HG02588 (cell line): ENCODE results near the gene TLNRD1.

ENCODE experiments used
- ATAC-seq: cut with Tn5 transposase; IDR thresholded peaks from one replicate; pipeline ENCODE4 v1.9.1; 2021; ENCODE audit warnings: mild to moderate bottlenecking, moderate library complexity; ENCODE audit not compliant: unreplicated experiment

TLNRD1 gene

DNA sequence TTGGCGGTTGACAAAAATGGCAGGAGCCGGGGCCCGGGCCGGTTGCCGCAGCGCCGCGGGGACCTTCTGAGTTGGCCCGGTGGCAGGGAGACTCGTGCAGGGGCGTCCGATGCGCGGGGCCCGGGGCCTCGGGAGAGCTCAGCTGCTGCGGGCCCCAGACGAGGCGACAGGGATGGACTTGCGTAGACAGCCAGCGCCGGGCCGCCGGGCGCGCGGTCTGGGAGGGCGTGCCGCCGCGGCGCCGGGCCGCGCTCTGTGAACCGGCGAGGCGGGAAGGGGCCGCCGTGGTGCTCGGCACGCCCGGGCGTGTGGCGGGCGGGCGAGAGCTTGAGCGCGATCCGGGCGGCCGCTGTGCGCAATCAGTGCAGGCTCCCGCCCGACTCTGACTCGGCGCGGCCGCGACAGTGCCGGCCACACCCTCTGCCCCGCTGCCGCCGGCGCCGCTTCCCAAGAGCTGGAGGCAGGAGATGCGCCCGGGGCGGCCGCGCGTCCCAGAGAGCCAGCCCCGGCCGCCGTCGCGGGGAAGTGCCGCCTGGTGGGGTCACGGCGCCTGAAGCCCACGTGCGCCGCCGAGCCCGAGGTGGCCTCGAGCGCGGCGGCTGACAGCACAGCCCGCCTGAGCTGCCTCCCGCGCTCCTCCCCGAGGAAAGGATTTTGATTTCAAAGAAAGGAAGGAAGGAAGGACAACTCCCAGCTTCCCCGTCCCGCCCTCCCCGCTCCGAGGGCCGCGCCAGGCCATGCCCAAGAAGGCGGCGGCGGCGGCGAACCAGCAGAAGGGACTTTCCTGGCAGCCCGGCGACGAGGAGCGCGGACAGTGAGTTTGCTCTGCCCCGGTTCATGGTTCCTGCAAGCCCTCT is 657 bp downstream of the TLNRD1 start:
- peak; percentile 33 for ATAC-seq

DNA sequence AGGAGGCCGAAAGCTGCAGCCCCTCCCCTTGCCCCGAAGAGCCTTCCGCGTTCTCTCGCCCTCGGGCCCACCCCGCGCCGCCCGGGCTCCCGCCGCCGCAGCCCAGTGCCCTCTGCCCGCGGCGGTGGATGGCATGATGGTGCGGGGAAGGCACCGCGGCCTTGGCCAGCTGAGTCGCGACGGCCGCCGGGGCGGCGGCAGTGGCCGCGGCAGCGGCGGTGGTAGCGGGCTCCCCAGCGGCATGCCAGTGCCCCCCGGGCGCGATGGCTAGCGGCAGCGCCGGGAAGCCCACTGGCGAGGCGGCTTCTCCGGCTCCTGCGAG is 1.2 kb downstream of the TLNRD1 start:
- ATAC-seq: no peak

DNA sequence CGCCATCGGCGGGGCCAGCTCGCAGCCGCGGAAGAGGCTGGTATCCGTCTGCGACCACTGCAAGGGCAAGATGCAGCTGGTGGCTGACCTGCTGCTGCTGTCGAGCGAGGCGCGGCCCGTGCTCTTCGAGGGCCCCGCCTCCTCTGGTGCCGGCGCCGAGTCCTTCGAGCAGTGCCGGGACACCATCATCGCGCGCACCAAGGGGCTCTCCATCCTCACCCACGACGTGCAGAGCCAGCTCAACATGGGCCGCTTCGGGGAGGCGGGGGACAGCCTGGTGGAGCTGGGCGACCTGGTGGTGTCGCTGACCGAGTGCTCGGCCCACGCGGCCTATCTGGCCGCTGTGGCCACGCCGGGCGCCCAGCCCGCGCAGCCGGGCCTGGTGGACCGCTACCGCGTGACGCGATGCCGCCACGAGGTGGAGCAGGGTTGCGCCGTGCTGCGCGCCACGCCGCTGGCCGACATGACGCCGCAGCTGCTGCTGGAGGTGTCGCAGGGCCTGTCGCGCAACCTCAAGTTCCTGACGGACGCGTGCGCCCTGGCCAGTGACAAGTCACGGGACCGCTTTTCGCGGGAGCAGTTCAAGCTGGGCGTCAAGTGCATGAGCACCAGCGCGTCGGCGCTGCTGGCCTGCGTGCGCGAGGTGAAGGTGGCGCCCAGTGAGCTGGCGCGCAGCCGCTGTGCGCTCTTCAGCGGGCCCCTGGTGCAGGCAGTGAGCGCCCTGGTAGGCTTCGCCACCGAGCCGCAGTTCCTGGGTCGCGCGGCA is 1.8 kb downstream of the TLNRD1 start:
- ATAC-seq: no peak

DNA sequence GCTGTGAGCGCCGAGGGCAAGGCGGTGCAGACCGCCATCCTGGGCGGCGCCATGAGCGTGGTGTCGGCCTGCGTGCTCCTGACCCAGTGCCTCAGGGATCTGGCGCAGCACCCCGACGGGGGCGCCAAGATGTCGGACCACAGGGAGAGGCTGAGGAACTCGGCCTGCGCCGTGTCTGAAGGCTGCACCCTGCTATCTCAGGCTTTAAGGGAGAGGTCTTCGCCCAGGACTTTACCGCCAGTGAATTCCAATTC is 2.3 kb downstream of the TLNRD1 start:
- ATAC-seq: no peak

DNA sequence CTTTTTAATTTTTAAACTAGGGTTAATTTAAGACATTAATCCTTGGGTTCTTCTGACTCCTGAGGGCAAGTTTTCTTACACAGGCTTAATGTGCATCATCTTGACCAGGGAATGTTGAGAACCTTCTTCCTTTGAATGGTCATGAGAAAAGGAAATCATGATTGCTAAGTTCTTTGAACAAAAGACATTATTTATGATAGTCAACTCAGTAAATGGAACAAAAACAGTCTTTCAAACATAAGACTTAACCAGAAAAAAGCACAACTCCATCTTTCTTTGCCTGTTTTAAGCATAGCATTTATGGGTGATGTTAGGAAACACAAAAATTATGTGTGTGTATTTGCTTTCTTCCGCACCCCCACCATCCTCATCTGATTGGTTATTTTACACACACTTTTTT is 5.4 kb downstream of the TLNRD1 start:
- no peak for ATAC-seq

DNA sequence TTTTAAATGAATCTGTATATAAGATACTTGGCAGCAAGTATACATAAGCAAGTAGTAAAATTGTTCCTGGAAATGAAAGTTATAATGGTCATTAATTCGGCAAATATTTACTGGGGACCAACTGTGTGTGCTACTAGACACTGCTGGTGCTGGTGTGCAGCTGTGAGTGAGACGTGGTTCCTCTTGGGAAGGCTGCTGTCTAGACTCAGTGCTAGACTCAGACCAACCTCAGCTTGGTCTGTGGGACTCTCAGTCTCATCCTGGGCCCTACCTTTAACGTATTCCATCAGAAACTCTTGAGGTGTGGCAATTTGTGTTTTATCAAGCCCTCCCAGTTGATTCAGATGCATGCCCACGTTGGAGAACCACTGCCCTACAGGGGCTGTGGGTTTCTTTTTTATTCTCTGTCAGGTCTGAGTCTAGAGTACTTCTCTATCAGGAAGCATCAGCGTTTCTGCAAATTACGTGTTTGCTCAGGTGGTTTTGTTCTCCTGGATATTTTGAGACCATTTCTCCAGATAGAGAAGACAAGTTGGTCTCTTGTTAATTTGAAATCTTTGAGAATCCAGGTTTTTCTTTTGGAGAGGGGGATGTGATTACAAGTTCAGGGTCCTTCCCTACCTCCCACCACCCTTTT is 6.8 kb downstream of the TLNRD1 start:
- no peak for ATAC-seq

DNA sequence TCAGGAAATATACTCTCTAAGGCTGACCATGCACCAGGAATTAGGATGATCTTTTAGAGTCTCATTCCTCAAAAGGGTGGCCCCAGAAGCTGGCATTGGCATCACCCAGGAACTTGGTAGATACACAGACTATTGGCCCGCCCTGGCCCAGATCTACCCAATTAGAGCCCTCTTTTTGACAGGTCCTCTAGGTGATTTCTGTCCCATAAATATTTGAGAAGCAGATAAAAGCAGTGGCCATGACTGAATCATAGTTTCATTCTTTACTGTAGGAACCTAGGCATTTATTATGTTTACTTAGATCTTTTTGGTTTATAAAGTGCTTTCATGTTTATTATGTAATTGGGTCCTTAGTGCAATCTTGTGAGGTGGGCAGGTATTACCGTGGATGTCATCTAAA is 7.6 kb downstream of the TLNRD1 start:
- ATAC-seq: no peak

DNA sequence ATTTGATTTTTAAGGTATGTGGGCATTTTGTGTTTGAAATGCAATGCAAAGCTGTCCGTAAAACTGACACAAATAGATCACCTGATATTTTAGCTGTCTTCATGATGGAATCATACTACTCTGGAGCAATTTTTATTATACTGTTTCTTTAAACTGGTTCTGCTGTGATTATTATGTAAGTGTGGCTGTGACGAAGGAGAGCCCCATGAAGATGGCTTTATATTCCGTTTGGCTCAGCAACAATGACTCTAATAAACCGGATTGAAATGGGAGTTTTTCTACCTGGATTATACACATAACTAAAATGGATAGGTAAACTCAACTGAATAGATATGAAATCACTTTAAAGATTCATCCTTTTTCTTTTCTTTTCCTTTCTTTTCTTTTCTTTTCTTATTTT is 9.4 kb downstream of the TLNRD1 start:
- no peak for ATAC-seq

DNA sequence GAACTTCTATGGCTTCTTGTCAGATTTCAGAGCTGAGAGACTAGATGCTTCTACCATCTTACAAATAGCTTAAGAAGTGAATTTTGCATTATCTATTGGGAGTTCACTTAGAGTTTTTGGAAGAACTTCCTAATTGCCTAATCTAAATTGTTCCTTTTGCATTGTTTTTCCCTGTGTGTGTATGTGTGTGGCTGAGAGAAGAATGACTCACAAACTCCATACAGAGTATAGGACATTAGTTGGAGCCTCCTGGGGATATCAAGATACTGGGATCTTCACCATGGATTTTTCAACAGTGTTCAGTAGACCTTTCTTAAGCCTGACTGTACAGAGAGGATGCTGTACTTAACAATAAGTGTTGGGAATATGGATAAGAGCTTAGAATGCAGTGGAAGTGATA is 10.9 kb downstream of the TLNRD1 start:
- ATAC-seq: no peak

DNA sequence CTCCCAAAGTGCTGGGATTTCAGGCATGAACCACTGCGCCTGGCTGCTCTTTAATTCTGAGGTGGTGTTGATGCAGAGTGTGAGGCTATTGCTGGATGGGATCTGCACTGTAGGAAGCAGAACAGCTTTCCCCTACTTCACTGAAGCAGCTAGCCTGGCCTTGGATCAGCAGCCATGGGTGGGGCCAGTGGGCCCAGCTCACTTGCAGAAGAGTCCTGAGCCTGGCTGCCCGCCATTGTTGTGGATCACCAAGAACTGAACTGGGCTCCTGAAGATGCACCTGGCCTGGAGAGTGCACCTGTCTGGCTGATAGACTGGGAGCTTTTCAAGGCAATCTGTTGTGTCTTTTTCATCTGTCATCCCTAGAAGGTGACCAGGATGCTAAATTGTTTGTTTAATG is 11.9 kb downstream of the TLNRD1 start:
- ATAC-seq: no peak

DNA sequence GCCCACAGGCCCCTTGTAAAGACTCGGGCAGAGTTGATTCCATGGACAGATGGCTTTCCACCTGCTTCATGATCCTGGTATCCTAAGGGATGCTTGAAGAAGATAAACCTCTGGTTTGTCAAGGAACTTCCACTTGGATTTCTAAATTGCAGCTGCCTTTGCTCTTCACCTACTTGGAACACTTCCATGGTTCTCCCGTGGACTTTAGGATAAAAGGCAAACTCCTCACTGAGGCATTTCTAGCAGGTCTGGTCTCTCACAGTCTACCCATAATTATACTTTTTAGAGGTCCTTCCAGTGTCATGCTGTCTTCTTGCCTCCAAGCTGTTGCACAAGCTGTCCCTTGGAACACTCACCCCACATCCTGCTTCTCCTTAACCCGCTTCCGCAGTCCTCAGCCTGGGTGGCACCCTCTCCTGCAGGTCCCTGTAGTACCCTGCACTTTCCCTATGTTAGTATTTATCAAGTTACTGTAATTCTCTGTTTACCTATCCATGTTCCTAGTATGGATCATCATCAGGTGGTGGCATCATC is 12.7 kb downstream of the TLNRD1 start:
- ATAC-seq: no peak

DNA sequence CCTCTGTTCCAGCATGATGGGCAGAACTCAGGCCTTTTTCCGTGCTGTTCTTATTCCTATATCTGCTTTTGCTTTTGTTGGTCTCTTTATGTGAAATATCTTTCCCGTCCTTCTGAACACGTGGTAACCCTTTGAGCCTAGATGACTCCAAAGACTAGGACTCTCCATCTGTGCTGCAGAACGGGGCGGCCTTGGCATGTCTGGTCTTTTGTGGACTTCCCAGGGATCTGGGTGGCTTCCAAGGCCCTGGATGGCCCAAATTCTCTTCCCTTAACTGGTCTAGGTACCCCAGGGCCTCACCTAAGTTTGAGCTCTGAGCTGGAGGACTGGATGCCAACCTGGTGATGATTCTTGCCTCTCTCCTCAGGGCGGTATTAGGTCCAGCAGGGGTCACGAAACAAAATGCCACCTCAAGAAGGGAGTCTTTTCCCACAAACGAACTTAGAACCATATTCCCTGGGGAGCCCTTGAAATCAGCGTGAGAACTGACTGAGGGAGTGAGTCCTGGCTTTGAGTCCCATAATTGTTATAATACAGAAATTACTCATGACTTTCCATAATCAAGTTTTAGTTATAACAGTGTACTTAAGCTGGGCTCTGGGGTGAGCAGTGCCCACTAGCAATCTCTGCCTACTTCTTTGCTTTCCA is 13.8 kb downstream of the TLNRD1 start:
- ATAC-seq: no peak

DNA sequence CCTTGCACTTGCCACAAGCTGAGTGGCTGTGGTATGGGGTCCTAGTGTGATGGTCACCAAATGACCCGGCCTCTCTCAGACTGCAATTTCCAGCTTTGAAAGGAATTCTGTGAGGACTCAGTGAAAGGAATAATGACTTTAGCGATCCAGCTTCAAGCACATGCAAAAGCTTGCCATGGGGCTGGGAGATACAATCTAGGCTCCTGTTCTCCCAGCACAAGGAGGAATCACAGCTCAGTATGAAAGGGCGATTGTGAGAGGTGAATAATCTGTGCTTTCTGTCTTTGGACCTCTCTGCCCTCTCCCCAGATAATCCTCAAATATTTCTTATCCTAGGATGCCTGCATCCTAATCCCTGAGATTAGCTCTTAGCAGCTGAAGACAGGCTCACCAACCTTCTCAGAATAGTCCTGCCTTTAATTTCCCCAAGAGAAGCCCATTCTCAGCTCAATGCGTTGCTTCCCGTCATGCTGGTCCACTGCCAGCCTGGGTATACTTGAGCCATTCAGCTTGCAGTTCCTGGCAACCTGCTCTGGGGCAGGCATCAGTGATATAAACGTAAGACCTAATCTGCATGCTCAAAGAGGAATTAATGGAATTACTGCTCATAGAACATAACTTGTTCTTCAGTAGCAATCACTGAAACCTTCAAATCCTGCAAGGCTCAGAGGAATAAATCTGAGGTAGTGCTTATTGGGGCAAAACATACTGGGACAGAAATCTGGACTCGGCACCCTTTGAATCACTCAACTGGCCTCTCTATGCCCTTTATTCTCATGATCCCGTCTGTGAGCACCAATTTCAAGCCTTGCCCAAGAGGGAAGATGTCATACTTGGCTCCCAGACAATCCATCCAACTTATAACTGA is 15.1 kb downstream of the TLNRD1 start:
- ATAC-seq: no peak

DNA sequence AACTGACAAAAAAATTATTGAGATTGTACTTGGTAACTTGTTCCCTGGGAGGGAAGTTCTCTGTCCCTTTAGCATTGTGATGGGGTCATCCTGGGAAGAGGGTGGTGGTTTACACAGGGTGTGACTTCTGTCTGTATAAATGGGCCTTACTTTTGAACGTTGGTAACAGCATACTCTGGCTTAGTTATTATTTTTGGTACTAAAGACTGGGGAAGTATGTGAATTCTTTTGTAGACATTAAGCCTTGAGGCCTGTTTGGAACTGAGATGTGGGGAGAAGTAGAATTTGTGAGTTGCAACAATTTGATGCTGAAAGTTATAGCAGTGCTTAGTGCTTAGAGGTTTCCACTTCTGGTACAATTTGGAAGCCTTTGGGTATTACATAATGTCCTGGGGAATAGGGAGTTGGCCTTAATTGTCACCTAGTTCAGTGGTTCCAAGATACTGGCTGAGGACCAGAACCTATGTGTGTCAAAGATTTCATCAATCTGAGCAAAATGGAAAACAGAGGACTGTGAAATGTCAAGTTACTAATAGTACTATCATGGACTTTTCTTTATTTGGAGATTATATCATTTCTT is 15.9 kb downstream of the TLNRD1 start:
- ATAC-seq: no peak

DNA sequence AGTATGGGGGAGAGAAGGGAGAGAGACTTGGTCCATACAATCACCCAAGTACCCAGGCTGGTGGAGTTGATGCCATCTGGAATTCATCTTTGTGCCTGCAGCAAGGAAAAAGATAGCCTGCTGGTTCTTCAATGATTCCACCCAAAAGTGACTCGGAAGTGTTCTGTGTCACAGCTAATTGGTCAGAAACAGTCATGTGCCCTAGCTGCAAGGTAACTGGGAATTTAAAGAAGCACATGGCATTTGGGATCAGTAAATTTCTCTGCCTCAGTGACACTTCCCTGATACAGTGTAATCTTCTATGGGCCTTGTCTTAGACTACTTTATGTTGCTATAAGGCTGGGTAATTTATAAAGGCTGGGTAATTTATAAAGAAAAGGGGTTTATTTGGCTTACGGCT is 17.5 kb downstream of the TLNRD1 start:
- no peak for ATAC-seq

DNA sequence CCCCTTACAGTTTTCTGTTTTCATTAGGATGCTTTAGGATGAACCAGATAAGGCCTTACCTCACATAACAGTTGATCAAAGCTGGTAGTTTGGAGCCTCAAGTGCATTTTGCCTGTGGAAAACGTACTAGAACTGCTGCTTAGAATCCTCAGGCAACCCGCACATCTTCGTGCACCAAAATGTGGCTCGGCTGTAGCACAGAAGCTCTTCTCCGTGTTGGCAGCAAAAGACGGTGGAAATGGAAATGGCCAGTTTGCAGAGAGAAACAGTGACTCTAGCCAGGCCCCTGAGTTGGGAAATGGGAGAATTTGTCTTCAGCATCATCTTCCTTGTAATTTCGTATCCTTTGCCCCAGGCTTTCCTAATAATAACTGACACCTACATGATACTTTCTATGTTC is 20.6 kb downstream of the TLNRD1 start:
- ATAC-seq: no peak

DNA sequence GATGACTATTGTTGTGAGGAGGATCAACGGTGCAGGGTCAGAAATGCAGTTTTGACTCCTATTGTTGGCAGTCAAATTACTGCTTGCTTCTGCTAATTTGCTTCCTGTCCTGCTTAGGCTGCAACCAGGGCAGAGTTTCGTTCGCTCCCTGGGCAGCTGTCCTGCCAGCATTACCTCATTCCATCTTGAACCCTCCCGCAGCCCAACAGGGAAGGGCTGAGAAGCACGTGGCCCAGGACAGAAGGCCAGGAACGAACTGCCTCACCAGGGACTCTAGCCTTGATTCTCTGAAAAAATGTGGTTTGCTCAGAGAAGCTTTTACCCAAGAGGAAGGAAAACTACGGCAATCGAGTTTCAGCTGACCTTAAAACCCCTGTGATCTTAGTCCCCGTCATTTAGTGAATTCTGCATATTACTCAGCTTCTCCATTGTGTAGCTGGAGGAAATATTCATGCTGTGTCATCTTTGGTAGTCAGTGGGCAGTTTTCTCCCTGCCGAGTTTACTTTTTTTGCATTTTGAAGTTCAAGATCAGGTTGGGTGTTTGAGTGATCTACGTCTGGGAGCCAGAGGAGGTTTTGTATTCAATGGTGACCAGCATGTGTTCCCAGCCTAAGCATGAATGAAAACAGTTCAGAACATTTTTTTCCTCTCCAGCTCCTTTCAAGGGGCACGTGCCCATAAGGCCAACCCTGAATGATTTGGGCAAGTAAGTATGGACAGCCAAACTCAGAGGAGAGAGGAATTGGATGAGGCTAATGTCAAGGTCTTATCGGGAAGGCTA is 23.0 kb downstream of the TLNRD1 start:
- peak; percentile 90 for ATAC-seq

DNA sequence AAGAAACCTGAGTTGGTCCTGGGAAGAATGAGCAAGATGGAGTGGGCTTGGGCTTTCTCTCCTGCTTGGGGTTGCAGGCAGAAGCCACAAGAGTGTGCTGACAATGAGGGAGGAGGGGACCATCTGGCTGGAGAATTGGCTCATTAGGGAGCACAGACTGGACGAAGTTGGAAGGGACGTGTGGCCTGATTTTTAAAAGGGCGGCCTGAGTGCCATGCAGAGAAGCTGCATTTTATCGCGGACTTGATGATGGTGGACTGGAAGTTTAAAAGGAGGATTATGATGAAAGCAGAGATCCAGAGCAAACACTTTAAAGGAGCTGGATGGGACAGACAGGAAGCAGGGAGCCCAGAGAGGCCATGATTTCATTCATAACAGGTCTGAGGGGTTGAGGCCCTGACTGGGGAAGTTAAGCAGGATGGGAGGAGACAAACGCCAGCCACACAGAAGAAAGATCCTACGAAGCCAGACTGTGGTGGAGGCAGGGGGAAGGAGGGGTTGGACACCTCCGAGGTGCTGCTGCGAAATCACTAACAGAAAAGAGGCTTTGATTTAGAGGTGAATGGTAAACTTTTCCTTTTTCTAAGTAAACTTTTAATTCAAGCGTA is 23.6 kb downstream of the TLNRD1 start:
- ATAC-seq: no peak

DNA sequence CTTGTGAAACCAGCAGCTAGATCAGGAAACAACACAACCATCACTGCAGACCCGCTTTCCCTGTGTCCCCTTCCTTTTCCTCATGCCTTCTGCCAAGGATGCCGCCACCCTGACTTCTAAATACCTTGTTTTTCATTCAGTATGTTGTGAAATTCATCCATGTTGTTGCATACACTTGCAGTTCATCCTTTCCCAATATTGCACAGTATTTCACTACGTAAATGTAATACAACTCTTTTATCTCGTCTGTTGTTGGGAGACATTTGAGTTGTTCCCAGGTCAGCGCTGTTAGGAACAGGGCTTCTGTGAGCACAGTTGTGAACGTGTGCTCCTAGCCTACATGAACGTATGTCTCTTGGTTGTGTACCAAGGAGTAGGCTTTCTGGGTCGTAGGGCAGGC is 24.2 kb downstream of the TLNRD1 start:
- no peak for ATAC-seq
